HFFc6 (cell line): ENCODE results near the gene FAM171A1. TPM values are rescaled to one million over a fixed set of nuclear protein-coding genes. Genes with fewer than 3 reads are reported as not detected.

Source experiments
- DNase-seq: peaks from one replicate; pipeline ENCODE4 v3.0.0-alpha.2; 2018
- H3K27ac Mint-ChIP-seq: 2 replicates; pipeline ENCODE4 v1.8.0; 2020; ENCODE audit warnings: mild to moderate bottlenecking, mixed read lengths
- H3K27me3 Mint-ChIP-seq: 2 replicates; pipeline ENCODE4 v1.8.0; 2021; ENCODE audit warnings: mild to moderate bottlenecking, moderate library complexity, mixed read lengths; ENCODE audit not compliant: insufficient read depth
- H3K36me3 Mint-ChIP-seq: 2 replicates; pipeline ENCODE4 v1.8.0; 2021; ENCODE audit warnings: low read depth, mixed read lengths
- H3K4me1 Mint-ChIP-seq: 2 replicates; pipeline ENCODE4 v1.8.0; 2020; ENCODE audit warnings: low read depth, mixed read lengths
- H3K4me3 Mint-ChIP-seq: 2 replicates; pipeline ENCODE4 v1.8.0; 2020; ENCODE audit warnings: mild to moderate bottlenecking, moderate library complexity, mixed read lengths
- H3K9me3 Mint-ChIP-seq: 2 replicates; pipeline ENCODE4 v1.8.0; 2020; ENCODE audit warnings: mild to moderate bottlenecking, mixed read lengths
- CTCF ChIP-seq: fragments of 200-600 bp; sonication (generic); IDR thresholded peaks from 2 replicates; pipeline ENCODE4 v1.5.0; 2021; ENCODE audit warnings: antibody characterized with exemption, mild to moderate bottlenecking
- total RNA-seq, 6 experiments: library from RNA; stranded (reverse); fragmentation: NEBNext Ultra II Directional; extraction: Animal tissue kit (Norgen Biotek cat#: 25700); gene quantifications; 2 replicates in 1 of 6; 3 replicates in 5 of 6; pipeline ENCODE4 v1.2.3, GENCODE V29; 2021

Gene FAM171A1
- total RNA-seq, 6 experiments from 2014 or later = 33.4 to 60.7 (median 48.6) TPM

DNA sequence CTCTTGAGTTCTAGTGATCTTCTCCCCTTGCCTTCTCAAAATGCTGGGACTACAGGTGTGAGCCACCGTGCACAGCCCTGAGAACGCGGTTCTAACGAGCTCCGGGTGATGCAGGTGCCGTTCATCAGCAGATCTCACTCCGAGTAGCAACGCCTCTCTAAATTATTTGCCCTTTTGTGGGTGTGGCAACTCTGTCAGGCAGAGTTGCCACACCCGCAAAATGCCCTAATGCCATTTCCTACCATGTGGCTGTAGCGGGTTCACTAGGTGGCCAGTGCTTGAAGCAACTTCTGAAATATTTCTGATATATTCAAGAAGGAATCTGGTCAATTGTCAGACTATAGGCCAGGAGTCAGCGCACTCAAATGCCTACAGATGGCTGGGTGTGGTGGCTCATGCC is 139.7 kb downstream of the FAM171A1 start:
- DNase-seq = no peak
- Mint-ChIP-seq H3K36me3 (peaks cover 9% of the 10 kb centered on the region; the same call in 1 of the 2 replicates), H3K9me3 (no peaks in the 10 kb centered on the region), H3K27ac (no peak overlapping the region), H3K4me3 (no peak overlapping the region), H3K27me3 (peaks cover 4% of the 10 kb centered on the region), H3K4me1 (peaks cover 25% of the 10 kb centered on the region)
- no peak for TF ChIP-seq CTCF

GRCh38 chr10:15230257-15230656 is 140.8 kb downstream of the FAM171A1 start:
- Mint-ChIP-seq H3K36me3 (peaks cover 13% of the 10 kb centered on the region), H3K4me3 (no peak overlapping the region), H3K9me3 (no peaks in the 10 kb centered on the region), H3K27me3 (peaks cover 4% of the 10 kb centered on the region), H3K27ac (no peak overlapping the region), H3K4me1 (peaks cover 25% of the 10 kb centered on the region)
- no peak for DNase-seq
- TF ChIP-seq CTCF = no peak

- peaks cover 25% of the 10 kb centered on the region for H3K4me1 Mint-ChIP-seq
- peaks cover 23% of the 10 kb centered on the region for H3K36me3 Mint-ChIP-seq
- no peak overlapping the region for H3K27ac Mint-ChIP-seq
- H3K27me3 Mint-ChIP-seq = peaks cover 4% of the 10 kb centered on the region
- no peak overlapping the region for H3K4me3 Mint-ChIP-seq
- TF ChIP-seq CTCF = no peak
- H3K9me3 Mint-ChIP-seq = no peaks in the 10 kb centered on the region
- no peak for DNase-seq
These were observed 141.8 kb downstream of the FAM171A1 start for GRCh38 chr10:15229268-15229667.

DNA sequence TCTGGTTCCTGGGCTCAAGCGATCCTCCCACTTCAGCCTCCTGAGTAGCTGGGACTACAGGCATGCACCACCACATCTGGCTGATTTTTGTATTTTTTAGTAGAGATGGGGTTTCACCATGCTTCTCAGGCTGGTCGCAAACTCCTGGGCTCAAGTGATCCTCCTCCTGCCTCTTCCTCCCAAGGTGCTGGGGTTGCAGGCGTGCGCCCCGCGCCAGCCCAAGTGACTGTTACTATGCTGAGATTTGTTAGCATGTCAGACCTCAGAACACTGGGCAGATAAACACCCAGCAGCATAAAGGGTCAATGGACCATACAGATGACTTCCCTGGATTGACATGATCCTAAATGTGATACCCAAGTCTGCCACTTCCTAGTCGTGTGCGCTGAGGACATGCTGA is 142.7 kb downstream of the FAM171A1 start:
- Mint-ChIP-seq H3K9me3 (0 out of 2 replicates have a peak, but pooled peaks cover 3% of the 10 kb centered on the region), H3K4me1 (peaks cover 32% of the 10 kb centered on the region), H3K27ac (no peak overlapping the region), H3K4me3 (no peak overlapping the region), H3K27me3 (peaks cover 6% of the 10 kb centered on the region), H3K36me3 (peaks cover 28% of the 10 kb centered on the region)
- no peak for DNase-seq
- no peak for TF ChIP-seq CTCF

DNA sequence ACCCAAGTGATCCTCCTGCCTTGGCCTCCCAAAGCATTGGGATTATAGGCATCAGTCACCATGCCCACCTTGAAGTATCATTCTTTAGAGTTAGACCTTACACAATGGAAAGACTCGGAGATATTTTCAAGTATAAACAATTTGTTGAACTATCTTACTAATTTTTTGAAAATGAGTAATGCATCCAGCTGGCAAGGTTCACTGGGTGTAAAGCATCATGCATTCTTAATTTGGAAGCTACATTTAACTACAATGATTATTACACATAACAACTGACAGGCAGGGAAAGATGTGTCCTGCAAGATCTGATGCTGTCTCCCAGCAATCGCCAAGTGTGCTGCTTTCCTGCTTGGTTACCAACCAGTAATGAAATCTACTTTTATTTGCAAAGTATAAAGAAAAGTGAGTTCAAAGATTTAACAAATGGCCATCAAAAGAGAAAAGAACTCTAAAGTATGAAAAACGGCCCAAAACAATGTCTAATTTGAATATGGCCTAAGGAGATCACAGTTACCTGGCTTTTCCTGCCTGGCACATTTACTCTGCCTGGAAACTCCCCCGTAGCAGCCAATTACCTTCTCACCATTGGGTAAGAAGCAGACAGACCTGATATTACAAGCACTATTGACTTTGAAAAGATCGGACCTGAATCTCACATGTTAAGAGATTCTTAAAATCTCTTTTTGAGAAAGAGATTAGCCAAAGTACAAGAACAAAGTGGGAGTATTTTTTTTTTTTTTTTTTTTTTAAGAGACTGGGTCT is 143.3 kb downstream of the FAM171A1 start:
- 0 out of 2 replicates have a peak, but pooled peaks cover 3% of the 10 kb centered on the region for H3K9me3 Mint-ChIP-seq
- H3K36me3 Mint-ChIP-seq = peaks cover 28% of the 10 kb centered on the region
- no peak for TF ChIP-seq CTCF
- peaks cover 9% of the 10 kb centered on the region for H3K27me3 Mint-ChIP-seq
- H3K4me3 Mint-ChIP-seq = peak overlapping the region; percentile 47
- H3K4me1 Mint-ChIP-seq = peaks cover 39% of the 10 kb centered on the region
- peak overlapping the region; percentile 49; the same call in 1 of the 2 replicates for H3K27ac Mint-ChIP-seq
- DNase-seq = peak; percentile 41
